GM12892 (cell line): ENCODE data around the gene PRIMA1.

ENCODE experiments used
- DNase-seq: peaks from one replicate; pipeline ENCODE4 v3.0.0; 2011; ENCODE audit not compliant: insufficient read length
- FAIRE-seq: peaks from 2 replicates; lab custom pipeline; 2011; peaks lifted over from hg19 to GRCh38; lab: Jason Lieb, UNC
- POLR2A ChIP-seq: IDR thresholded peaks from 2 replicates; pipeline ENCODE4 v1.6.1; 2011; ENCODE audit warnings: low read depth, low read length, control low read depth
- POLR2AphosphoS5 ChIP-seq: IDR thresholded peaks from 2 replicates; pipeline ENCODE4 v1.6.1; 2011; ENCODE audit warnings: low read depth, low read length, control low read depth
- TAF1 ChIP-seq: IDR thresholded peaks from 2 replicates; pipeline ENCODE4 v1.6.1; 2011; ENCODE audit warnings: low read depth, mild to moderate bottlenecking, control low read depth, low read length, borderline replicate concordance

The PRIMA1 gene

DNA sequence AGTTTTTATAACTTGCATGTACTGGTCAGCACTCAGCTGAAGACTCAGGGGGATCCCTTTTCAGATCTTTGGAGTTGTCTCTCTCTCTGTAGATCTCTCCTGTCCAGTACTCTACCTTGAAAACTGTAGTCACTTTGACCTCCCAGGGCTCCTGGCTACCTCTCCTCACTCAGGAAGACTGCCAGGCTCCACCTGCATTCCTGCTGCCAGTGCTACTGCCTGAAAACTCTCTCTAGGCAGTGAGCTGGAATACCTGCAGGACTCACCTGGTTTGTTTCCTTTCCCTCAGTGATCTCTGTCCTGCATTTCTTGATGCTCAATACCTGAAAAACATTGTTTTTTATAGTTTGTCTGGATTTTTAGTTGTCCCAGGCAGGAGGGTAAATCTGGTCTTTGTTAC, 87.4 kb downstream of the PRIMA1 start:
- FAIRE-seq = no peak
- no peak for DNase-seq
- TF ChIP-seq POLR2A (no peak), TAF1 (no peak), POLR2AphosphoS5 (no peak)

- DNase-seq = no peak
- TF ChIP-seq POLR2AphosphoS5 (no peak), POLR2A (no peak), TAF1 (no peak)
- no peak for FAIRE-seq
Observed at GRCh38 chr14:93693914-93694313, 94.4 kb downstream of the PRIMA1 start.

GRCh38 chr14:93691042-93691780, 97.1 kb downstream of the PRIMA1 start:
- TF ChIP-seq POLR2AphosphoS5 (no peak), POLR2A (no peak), TAF1 (no peak)
- DNase-seq (no peak), FAIRE-seq (no peak)

DNA sequence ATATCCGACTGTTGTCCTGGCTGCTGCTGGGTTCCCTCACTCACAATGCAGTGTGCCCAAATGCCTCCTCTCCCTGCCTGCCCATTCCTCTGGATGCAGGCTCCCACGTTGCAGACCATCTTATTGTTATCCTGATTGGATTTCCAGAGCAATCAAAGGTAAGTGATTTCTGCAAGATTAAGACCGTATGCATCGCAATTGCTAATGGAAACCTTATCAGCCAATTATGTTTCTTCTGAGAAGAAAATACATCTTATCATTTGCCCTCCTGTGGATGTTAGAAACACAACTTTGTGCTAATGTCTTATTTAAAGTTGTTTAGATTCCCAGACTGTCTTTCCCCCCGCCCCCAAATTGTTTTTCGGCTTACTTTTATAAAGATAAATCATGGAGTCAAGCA, 98.1 kb downstream of the PRIMA1 start:
- no peak for FAIRE-seq
- TF ChIP-seq POLR2A (no peak), TAF1 (no peak), POLR2AphosphoS5 (no peak)
- no peak for DNase-seq

- TF ChIP-seq TAF1 = no peak
- DNase-seq (no peak), FAIRE-seq (no peak)
Observed at GRCh38 chr14:93688820-93689219, 99.5 kb downstream of the PRIMA1 start.

DNA sequence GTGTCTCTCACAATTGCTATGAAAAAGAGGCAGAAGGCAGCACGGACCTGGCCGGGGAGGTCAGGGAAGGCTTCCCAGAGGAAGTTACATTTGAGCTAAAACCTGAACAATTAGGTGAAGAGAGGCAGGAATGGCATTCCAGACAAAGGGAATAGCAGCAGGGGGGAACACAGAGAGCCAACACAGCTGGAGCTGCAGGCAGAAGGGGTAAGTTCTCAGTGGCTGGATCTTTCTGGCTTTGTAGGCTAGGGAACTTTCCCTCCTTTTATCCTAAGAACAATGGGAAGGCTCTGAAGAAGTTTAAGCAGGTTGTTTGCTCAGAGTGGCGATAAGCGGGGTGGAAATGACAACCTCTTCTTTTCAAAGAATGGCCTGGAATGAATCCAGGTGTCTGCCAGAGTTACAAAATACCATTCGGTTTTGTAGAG, 100.0 kb downstream of the PRIMA1 start:
- TF ChIP-seq TAF1 (no peak), POLR2A (no peak), POLR2AphosphoS5 (no peak)
- FAIRE-seq (no peak), DNase-seq (no peak)

DNA sequence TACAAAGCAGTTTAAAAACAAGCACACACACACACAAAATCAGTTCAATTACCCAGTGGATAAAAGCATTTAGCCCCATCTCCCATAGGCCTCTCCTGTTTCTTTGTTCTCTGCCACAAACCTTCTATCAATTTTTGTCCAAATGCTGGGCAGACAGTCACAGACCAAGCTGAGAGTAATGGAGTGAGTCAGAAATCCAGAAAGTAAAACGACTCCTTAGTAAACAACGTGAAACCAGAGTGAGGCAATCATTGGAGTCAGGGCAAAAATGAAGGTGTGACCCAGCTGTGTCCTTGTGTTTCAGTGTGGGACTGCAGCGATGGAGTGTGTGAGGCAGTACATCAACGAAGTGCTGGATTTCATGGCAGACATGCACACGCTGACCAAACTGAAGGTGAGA, 102.0 kb downstream of the PRIMA1 start:
- no peak for TF ChIP-seq POLR2AphosphoS5
- no peak for TF ChIP-seq TAF1
- TF ChIP-seq POLR2A = no peak
- DNase-seq (no peak), FAIRE-seq (no peak)

GRCh38 chr14:93685121-93685895, 103.0 kb downstream of the PRIMA1 start:
- TF ChIP-seq POLR2A (no peak), POLR2AphosphoS5 (no peak), TAF1 (no peak)
- FAIRE-seq = no peak
- DNase-seq = no peak

GRCh38 chr14:93683226-93683625, 105.1 kb downstream of the PRIMA1 start:
- DNase-seq = no peak
- no peak for TF ChIP-seq POLR2A
- TF ChIP-seq POLR2AphosphoS5 = no peak
- no peak for TF ChIP-seq TAF1
- no peak for FAIRE-seq

GRCh38 chr14:93682459-93682858, 105.8 kb downstream of the PRIMA1 start:
- TF ChIP-seq TAF1 (no peak), POLR2AphosphoS5 (no peak), POLR2A (no peak)
- DNase-seq = no peak
- FAIRE-seq = no peak

- no peak for FAIRE-seq
- no peak for DNase-seq
- TF ChIP-seq POLR2AphosphoS5 = no peak
- TF ChIP-seq POLR2A = no peak
- TF ChIP-seq TAF1 = no peak
Observed at GRCh38 chr14:93676416-93676958, 111.8 kb downstream of the PRIMA1 start.

GRCh38 chr14:93675651-93676050, 112.6 kb downstream of the PRIMA1 start:
- TF ChIP-seq POLR2A (no peak), POLR2AphosphoS5 (no peak), TAF1 (no peak)
- DNase-seq = no peak
- no peak for FAIRE-seq
